SK-MEL-5 (cell line): ENCODE measurements around the gene CDH4. TPM values are rescaled to one million over a fixed set of nuclear protein-coding genes. Genes with fewer than 3 reads are reported as not detected.

ENCODE experiments used
- DNase-seq: peaks from one replicate; pipeline ENCODE4 v3.0.0-alpha.2; 2016; ENCODE audit warnings: low read depth, low spot score
- in situ Hi-C: cut with HindIII; loops from 2 replicates; pipeline ENCODE4 v1.10.0; 2016; ENCODE audit warnings: low sequenced_read_pairs, high pct_unique_total_duplicates, low pct_unique_long_range_greater_than_20kb
- total RNA-seq: library from RNA; depleted of rRNA; stranded (reverse); fragments of >200 nt; shearing (Covaris generic); gene quantifications from 2 replicates; pipeline ENCODE4 v1.2.3, GENCODE V29; 2014

CDH4 gene
- total RNA-seq, 1 experiment from 2014 or later, result not detected

DNA sequence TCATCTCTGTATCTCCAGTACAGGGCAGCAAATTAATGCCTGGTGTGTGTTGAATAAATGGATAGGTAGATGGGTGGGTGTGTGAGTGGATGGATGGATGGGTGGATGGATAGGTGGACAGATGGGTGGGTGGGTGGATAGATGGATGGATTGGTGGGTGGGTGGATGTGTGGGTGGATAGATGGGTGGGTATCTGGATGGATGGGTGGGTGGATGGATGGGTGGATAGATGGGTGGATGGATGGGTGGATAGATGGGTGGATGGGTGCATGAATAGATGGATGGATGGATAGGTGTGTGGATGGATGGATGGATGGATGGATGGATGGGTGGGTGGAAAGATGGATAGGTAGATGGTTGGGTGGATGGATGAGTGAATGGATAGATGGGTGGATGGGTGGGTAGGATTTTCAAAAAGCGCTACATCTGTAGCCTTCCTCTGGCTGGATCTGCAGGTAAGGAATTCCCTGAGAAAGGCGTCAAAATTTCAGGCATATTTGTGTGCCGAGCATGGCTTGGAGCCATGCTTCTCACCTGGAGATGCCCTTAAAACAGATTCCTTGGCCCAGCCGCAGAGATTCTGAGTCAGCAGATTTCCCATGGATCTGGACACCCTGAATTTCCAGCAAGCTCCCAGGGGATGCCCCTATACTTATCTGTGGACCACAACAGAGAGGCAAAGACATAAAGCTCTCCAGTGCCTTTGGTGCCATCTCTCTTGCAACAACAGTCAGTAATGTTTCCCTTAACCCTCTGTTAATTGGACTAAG lies 177.6 kb downstream of the CDH4 start:
- in situ Hi-C loops, result no loop called here
- no peak for DNase-seq

GRCh38 chr20:61430228-61430624 lies 178.2 kb downstream of the CDH4 start:
- in situ Hi-C loops, result no loop called here

GRCh38 chr20:61433176-61433575 lies 181.1 kb downstream of the CDH4 start:
- in situ Hi-C loops, result no loop called here
- DNase-seq, result no peak

More at GRCh38 chr20:61430228-61430624, 178.2 kb downstream of the CDH4 start:
- DNase-seq, result no peak

- in situ Hi-C loops, result no loop called here
- no peak for DNase-seq
These were observed 181.8 kb downstream of the CDH4 start for GRCh38 chr20:61433816-61434215.

- DNase-seq, result no peak
- in situ Hi-C loops, result no loop called here
These were observed 182.3 kb downstream of the CDH4 start for GRCh38 chr20:61434341-61434781.

DNA sequence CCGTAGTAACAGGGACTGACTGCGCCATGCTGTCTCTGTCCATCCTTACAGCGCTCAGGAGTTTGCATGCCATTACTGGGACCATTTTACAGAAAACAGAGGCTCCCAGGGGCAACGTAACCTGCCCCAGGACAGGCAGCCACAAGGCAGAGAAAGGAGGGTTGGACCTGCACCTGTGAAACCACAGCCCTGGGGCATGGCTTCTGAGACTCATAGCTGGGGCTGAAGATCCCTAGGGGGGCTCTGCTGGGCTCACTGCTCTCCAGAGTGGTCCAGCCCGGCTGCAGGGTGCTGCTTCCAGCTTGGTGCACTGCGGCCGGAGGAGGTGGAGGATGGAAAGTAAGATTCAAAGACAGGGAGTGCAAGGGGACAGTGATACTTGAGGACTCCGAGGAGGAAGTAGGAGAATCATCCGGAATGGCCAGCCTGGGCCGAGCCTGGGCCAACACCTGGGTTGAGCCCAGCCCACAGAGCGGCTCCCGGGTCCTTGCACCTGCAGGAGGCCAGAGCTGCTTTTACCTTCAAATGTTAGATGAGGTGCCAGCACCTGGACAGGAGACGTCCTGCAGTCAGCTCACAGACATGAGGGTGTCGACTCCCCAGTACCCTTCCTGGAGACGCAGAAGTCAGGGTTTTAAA lies 183.2 kb downstream of the CDH4 start:
- DNase-seq, result no peak
- in situ Hi-C loops, result no loop called here

GRCh38 chr20:61435823-61436220 lies 183.8 kb downstream of the CDH4 start:
- no peak for DNase-seq
- in situ Hi-C loops, result no loop called here

DNA sequence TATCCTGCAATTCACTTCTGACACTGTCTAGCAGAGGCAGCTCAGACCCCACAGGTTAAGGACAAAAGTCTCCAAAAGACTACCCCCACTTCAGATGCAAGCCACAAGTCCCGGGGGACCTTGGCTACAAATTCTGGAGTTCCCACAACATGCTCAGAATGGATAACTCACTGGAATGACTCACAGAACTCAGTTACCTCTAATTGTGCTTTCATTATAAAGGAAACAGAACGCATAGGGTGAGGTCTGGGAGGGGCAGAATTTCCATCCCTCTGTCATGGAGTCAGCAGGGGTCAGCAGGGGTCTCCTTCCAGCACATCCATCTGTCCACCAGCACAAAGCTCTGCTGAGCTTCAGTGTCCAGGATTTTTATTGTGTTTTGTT lies 184.2 kb downstream of the CDH4 start:
- no peak for DNase-seq
- in situ Hi-C loops, result no loop called here

DNA sequence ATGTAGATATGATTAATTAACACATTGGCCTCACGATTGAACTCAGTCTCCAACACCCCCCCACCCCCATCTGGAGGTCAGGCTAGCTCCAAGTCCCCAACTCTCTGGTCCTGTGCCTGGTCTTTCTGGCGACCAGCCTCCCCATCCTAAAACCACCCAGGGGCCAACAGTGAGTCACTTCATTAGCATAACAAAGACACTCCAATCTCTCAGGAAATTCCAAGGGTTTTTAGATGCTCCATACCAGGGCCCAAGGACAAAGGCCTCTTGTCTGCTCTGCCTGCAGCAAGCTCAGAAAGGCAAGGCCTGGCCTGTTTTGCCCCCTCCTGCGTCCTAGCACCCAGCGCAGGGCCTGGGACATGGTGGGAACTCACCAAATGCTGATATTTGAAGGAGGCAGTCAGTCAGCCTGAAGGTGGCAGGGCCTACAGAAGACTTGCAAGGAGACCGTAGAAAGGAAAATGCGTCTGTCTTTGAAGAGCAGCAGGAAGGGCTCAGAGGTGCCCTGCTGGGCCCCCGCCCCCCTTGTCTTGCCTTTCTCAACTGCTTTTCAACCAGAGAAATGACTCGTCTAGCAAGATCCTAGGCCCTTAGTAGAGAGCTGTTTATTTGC lies 184.7 kb downstream of the CDH4 start:
- peak; percentile 12 for DNase-seq
- in situ Hi-C loops, result no loop called here

GRCh38 chr20:61437280-61438206 lies 185.5 kb downstream of the CDH4 start:
- in situ Hi-C loops, result no loop called here
- no peak for DNase-seq

GRCh38 chr20:61438285-61438684 lies 186.2 kb downstream of the CDH4 start:
- DNase-seq, result no peak
- in situ Hi-C loops, result no loop called here

DNA sequence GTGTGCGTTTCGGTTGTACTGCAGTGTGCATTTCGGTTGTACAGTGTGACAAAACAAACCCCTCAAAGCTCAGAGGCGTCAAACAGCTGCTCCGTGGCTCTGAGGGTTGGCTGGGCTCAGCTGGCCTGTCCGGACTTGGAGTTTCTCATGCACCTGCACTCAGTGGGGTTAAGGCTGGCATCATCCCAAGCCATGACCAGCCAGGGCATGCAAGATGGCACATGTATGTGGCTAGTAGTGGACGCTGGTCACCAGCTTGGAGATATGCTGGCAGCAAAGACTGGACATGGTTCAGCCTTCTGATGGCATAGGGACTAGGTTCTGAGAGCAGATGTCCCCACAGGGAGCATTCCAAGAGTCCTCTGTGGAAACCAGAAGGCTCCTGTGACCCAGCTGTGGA lies 187.2 kb downstream of the CDH4 start:
- in situ Hi-C loops, result no loop called here

GRCh38 chr20:61440548-61441055 lies 188.5 kb downstream of the CDH4 start:
- in situ Hi-C loops, result no loop called here
- no peak for DNase-seq

More for the DNA sequence above, 187.2 kb downstream of the CDH4 start:
- no peak for DNase-seq

- DNase-seq, result no peak
- in situ Hi-C loops, result no loop called here
These were observed 189.5 kb downstream of the CDH4 start for GRCh38 chr20:61441537-61441936.

GRCh38 chr20:61442075-61442670 lies 190.1 kb downstream of the CDH4 start:
- no peak for DNase-seq
- in situ Hi-C loops, result no loop called here

GRCh38 chr20:61442718-61443117 lies 190.7 kb downstream of the CDH4 start:
- DNase-seq, result no peak
- in situ Hi-C loops, result no loop called here

DNA sequence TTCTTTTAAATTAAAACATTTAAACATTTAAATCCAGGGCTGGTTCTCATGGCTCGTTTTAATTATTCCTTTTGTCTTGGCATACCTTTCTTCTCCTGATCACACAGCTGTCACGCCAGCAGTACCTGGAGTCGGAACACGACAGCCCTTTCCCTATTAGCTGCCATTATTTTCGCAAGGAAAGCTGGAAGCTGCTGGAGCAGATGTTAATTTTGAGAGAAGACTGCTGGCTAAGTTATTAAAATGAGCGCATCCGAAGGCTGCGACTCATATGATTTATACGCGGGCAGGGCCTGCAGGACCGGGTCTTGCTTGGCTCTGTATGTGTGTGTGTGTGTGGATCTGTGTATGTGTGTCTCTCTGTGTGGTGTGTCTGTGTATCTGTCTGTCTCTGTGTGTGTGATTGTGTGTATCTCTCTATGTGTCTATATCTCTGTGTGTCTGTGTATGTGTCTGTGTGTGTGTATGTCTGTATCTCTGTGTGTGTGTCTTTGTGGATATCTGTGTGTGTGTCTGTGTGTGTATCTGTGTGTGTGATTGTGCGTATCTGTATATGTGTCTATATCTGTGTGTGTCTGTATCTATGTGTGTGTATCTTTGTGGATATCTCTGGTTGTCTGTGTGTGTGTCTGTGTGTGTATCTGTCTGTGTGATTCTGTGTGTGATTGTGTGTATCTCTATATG lies 191.5 kb downstream of the CDH4 start:
- in situ Hi-C loops, result no loop called here
- DNase-seq, result no peak
